ENCODE measurements around the gene LCLAT1. TPM values are rescaled to one million over a fixed set of nuclear protein-coding genes. Genes with fewer than 3 reads are reported as not detected.

Gene LCLAT1
- total RNA-seq, 4 donors from 2014 or later = 10.3 to 20.6 (median 17.7) TPM

GRCh38 chr2:30487603-30488002 lies 40.6 kb downstream of the LCLAT1 start:
- no peak overlapping the region for H3K27ac ChIP-seq
- no peaks in the 10 kb centered on the region for H3K36me3 ChIP-seq
- H3K9me3 ChIP-seq = no peaks in the 10 kb centered on the region
- H3K27me3 ChIP-seq = no peaks in the 10 kb centered on the region
- DNase-seq (ENCODE audit: low spot score in 2 of 2) = no peak
- H3K4me1 ChIP-seq = peaks cover 4% of the 10 kb centered on the region
- TF ChIP-seq POLR2A (IDR thresholded peaks at IDR 0.05) (no peak), POLR2AphosphoS5 (IDR thresholded peaks at IDR 0.05) (no peak), EP300 (IDR thresholded peaks at IDR 0.05) (no peak), CTCF (IDR thresholded peaks at IDR 0.05) (no peak)
- no peak overlapping the region for H3K4me3 ChIP-seq

GRCh38 chr2:30488012-30488659 lies 41.1 kb downstream of the LCLAT1 start:
- H3K27ac ChIP-seq = no peak overlapping the region
- 77% methylated on average over 1 of the region's 1 CpG for whole genome bisulfite sequencing
- H3K9me3 ChIP-seq = no peaks in the 10 kb centered on the region
- DNase-seq (ENCODE audit: low spot score in 2 of 2) = no peak
- TF ChIP-seq POLR2A (IDR thresholded peaks at IDR 0.05) = no peak
- TF ChIP-seq CTCF (IDR thresholded peaks at IDR 0.05) = no peak
- no peak for TF ChIP-seq EP300 (IDR thresholded peaks at IDR 0.05)
- TF ChIP-seq POLR2AphosphoS5 (IDR thresholded peaks at IDR 0.05) = no peak
- H3K4me3 ChIP-seq = no peak overlapping the region
- no peaks in the 10 kb centered on the region for H3K36me3 ChIP-seq
- no peaks in the 10 kb centered on the region for H3K27me3 ChIP-seq
- H3K4me1 ChIP-seq = peaks cover 4% of the 10 kb centered on the region

GRCh38 chr2:30491225-30491624 lies 44.2 kb downstream of the LCLAT1 start:
- Histone ChIP-seq H3K36me3 (no peaks in the 10 kb centered on the region), H3K9me3 (no peaks in the 10 kb centered on the region), H3K27ac (no peak overlapping the region), H3K4me3 (no peak overlapping the region), H3K4me1 (peaks cover 4% of the 10 kb centered on the region), H3K27me3 (no peaks in the 10 kb centered on the region)
- WGBS = 80% methylated on average over 1 of the region's 1 CpG
- DNase-seq (ENCODE audit: low spot score in 2 of 2) = no peak
- TF ChIP-seq CTCF (IDR thresholded peaks at IDR 0.05) (no peak), POLR2AphosphoS5 (IDR thresholded peaks at IDR 0.05) (no peak), EP300 (IDR thresholded peaks at IDR 0.05) (no peak), POLR2A (IDR thresholded peaks at IDR 0.05) (no peak)

GRCh38 chr2:30492185-30492584 lies 45.1 kb downstream of the LCLAT1 start:
- TF ChIP-seq POLR2A (IDR thresholded peaks at IDR 0.05) = no peak
- TF ChIP-seq POLR2AphosphoS5 (IDR thresholded peaks at IDR 0.05) = no peak
- TF ChIP-seq EP300 (IDR thresholded peaks at IDR 0.05) = no peak
- no peak for TF ChIP-seq CTCF (IDR thresholded peaks at IDR 0.05)
- Histone ChIP-seq H3K9me3 (no peaks in the 10 kb centered on the region), H3K36me3 (no peaks in the 10 kb centered on the region), H3K27me3 (no peaks in the 10 kb centered on the region), H3K27ac (no peak overlapping the region), H3K4me3 (no peak overlapping the region), H3K4me1 (peaks cover 4% of the 10 kb centered on the region)
- 96% methylated on average over 1 of the region's 1 CpG for WGBS
- DNase-seq (ENCODE audit: low spot score in 2 of 2) = no peak

- no peak overlapping the region for H3K27ac ChIP-seq
- no peaks in the 10 kb centered on the region for H3K9me3 ChIP-seq
Observed at GRCh38 chr2:30492619-30493018, 45.6 kb downstream of the LCLAT1 start.

More at GRCh38 chr2:30492619-30493018, 45.6 kb downstream of the LCLAT1 start:
- peaks cover under 1% of the 10 kb centered on the region for H3K4me1 ChIP-seq
- TF ChIP-seq POLR2A (IDR thresholded peaks at IDR 0.05) (no peak), EP300 (IDR thresholded peaks at IDR 0.05) (no peak), POLR2AphosphoS5 (IDR thresholded peaks at IDR 0.05) (no peak), CTCF (IDR thresholded peaks at IDR 0.05) (no peak)
- no peaks in the 10 kb centered on the region for H3K27me3 ChIP-seq
- no peaks in the 10 kb centered on the region for H3K36me3 ChIP-seq
- WGBS = 25% methylated on average over 1 of the region's 1 CpG
- H3K4me3 ChIP-seq = no peak overlapping the region
- DNase-seq (ENCODE audit: low spot score in 2 of 2) = no peak

Data from suprapubic skin (tissue), 4 donors.